NCI-H2107 treated with DMSO at 0.1 percent for 48 hours (cell line): ENCODE measurements around the gene MS4A15.

Experiments used
- DNase-seq: peaks from one replicate; lab custom pipeline; 2025; ENCODE audit not compliant: unreplicated experiment; lab: John Stamatoyannopoulos, UW

The MS4A15 gene

GRCh38 chr11:60776167-60776566 is 19.5 kb downstream of the MS4A15 start:
- no peak for DNase-seq

DNA sequence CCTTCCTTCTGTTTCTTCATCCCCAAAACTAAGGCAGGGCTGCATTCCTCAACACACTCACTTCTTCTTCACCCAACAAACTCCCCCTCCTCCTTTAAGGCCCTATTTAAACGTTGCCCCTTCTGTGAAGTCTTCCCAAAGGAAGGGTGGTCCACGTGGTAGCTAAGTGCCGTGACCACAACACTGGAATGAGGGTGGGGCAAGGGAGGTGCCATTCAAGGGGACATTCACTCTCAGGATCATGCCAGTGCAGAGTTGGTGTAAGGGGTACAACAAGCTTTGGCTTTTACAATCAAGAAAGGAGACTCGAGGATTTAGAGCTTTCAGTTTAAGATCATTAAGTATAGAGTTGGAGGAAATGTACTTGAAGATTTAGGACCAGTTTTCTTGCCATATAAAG is 20.4 kb downstream of the MS4A15 start:
- DNase-seq: no peak

DNA sequence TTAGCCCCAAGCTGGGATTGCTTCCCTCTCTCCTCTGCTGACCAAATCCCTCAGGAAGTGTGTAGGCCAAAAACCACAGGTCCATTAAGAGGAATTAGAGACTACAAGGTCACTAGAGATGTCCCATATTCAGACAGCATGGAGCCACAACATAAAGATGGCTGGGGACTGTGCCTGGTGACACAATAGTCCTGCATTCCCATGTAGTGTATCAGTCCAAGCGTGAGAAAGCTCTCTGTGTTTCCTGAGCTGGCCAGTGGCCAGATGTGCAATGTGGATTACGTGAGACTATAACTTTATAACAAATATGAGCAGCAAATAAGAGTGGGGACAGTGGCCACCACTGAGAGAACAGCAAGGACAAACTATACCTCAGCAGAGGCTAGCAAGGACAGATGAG is 20.9 kb downstream of the MS4A15 start:
- no peak for DNase-seq

DNA sequence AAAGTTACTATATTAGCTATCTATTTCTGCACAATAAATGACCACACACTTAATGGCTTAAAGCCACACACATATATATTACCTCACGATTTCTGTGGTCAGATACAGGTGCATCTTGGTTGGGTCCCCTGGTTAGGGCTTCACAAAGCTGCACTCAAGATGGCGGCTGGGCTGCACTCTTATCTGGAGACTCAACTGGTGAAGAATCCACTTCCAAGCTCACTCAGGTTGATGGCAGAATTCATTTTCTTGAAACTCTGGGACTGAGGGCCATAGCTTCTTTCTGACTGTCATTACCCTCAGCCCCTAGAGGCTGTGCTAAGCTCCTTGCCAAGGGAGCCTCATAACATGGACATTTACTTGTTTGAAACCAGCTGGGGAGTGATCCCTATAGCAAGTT is 23.4 kb downstream of the MS4A15 start:
- DNase-seq: no peak

DNA sequence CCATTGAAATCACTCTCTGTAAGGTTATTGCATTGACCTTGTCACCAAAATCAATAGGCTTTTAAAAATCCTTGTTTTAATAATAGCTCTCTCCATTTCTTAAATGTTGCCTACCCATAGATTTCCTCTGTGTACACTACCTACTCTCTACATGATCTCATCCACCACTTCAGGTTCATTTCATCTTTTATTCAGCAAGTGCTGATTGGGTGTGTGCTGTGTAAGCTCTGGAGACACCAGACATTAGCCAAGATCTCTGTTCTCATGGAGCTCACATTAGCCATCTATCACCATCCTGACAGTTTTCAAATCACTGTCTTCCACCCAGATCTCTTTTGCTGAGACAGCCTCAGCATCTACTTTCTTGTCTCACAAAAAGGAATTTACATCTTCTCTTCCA is 24.1 kb downstream of the MS4A15 start:
- no peak for DNase-seq

DNA sequence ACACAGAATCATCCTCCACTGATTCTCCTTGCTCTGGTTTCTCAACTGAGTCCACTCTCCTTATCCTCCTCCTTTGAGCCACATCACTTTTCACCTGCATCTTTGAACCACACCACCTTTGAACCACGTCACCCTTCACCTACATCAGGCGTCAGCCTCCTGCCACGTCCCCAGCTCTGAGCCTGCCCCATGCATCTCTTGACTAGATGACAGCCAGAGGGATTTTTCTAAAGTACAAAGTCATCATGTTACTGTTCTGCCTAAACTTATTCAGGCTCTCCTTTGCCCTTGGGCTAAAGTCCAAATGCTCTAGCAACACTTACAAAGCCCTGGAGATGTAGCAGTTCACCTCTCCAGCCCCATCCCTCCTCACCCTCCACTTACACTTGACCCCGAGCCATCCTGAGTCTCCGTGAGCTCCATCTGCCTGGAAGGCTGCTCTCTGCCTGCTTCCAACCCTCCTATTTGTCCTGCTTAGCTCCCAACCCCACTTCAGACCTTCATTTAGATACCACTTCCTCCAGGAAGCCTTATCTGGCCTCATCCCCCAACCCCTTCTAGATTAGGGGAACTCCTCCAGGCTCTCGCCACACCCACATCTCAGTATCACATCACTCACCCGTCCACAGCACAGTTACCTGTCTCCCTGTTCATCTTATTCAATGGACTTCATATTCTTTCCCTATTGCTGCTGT is 24.8 kb downstream of the MS4A15 start:
- no peak for DNase-seq

- no peak for DNase-seq
Measured at GRCh38 chr11:60781981-60782316, 25.3 kb downstream of the MS4A15 start.

DNA sequence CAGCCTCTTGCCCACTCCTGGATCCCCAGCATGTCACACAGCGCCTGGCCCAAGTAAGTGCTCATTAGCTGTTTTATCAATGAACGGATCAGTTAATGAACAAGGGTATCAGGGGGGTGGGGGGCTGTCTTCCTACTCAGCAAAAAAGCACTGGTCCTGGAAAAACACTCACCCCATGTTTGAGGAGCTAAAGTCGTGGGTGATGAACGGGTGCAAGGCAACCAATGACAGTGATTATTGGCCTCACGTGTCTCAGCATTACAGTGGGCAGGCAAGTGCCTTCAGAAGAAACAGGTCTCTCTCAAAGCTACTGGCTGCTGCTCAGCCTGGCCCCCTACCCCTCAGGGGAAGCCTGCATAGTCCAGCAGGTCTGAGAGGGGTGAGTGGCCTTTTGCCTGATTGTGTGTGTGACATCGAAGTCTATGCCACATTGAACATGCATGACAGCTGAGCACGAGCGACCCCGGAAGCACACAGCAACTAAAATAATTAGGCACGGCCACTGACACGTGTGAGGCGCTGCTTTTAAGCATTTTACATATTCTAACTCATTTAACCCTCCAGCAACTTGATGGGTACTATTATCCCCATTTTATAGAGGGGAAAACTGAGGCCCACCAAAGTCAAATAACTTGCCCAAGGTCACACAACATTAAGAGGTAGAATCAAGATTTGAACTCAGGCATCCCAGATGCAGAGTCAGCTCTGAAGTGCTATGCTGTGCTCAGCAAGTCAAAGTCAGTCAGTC is 25.9 kb downstream of the MS4A15 start:
- no peak for DNase-seq

DNA sequence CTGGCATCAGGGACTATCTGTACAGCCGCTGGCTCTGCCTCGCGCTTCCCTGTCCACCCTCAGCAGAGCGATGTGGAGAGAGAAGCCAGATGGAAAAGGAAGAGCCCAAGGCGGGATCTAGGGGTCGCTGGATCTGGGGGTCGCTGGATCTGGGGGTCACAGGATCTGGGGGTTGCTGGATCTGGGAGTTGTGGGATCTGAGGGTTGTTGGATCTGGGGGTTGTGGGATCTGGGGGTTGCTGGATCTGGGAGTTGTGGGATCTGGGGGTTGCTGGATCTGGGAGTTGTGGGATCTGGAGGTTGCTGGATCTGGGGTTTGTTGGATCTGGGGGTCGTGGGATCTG is 26.4 kb downstream of the MS4A15 start:
- no peak for DNase-seq

- DNase-seq: no peak
Measured at GRCh38 chr11:60783911-60784310, 27.2 kb downstream of the MS4A15 start.

DNA sequence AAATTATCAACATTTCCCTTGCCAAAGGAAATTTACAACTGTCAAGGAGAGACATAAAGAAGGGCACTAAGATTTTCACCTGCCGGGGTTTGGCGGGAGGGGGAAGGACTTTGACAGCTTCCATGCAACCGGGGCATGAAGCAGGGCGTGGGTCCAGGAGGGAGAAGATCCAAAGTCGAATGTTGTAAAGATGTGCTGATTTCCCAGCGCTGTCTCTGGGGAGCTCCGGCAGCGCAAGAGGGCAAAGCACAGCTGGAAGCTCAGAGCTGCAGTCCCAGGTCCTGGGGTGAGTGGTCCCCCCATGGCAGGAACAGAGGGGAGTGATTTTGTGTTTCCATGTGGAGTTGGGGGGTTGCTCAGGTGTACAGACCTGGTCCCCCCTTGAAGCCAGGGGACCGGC is 28.5 kb downstream of the MS4A15 start, which contains the start of gene MS4A10:
Gene MS4A10 (plus strand): TSS at position 198 of the 400 bp plus-strand sequence. CDS start 5,003 bp downstream, outside the sequence.
- no peak for DNase-seq

- DNase-seq: no peak
Measured at GRCh38 chr11:60785806-60786361, 29.2 kb downstream of the MS4A15 start.

GRCh38 chr11:60786811-60787567 is 30.3 kb downstream of the MS4A15 start:
- no peak for DNase-seq

DNA sequence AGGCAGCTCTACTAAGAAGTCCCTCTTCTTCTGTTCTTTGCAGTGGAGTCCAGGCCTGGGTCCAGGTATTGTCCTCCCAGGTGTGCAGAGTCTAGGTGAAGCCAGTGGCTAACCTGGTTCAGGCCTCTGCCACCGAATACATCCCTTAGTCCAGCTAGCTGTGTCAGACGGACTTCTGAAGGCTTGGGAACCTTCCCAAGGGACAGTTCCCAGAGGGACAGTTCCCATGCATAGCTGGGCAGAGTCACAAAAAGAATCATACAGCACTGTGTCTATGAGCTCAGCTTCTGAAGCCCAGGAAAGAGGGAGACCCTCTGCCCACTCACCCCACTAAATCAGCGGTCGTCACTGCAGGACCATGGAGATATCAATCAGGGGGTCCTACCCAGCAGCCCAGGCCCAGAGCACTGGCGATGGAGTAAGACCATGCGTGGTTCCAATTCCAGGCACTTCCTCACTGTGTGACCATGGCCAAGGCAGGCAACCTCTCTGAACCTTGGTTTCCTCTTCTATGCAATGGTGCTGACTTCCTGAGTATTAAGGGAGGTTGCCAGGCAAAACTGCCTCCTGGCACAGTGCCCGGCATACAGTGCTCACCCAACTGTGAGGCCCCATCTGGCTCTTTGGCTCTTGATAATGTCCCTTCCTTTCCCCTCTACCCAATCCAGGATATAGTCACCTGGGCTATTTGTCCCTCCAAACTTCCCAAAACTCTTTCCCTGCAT is 31.9 kb downstream of the MS4A15 start:
- DNase-seq: no peak

DNA sequence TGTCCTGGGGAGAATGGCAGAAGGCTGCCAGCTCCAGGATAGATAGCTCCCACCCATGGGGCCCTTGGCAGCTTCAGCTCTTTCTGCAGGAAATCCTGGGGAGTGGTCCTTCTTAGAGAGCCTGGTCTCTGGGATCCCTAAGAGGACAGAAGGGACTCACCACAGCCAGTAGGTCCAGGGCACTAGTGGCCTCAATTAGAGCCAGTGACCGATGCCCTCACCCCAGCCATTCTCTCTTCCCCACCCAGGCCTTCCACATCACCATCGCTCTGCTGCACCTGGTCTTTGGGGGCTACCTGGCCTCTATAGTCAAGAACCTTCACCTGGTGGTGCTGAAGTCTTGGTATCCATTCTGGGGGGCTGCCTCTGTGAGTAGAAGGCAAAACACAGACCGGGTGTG is 34.1 kb downstream of the MS4A15 start:
- no peak for DNase-seq

- DNase-seq: no peak
Measured at GRCh38 chr11:60791153-60791933, 34.7 kb downstream of the MS4A15 start.

DNA sequence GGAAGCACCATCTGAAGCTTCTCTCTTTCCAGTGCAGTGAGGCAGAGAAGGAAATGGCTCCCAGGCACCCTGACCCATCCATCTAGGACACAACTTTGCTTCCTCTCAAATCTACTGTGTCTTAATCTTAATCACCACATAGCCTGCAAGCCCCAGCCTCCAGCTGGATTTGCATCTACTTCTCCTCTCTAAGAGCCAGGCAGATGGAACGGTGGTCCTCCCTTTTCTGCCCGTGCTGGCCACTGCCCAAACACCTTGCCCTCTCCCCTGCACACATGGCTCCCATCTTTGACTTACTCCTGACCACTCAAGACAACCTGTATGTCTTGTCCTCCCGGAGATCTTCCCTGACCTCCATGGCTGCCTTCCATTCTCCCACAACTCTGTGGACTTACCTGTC is 35.9 kb downstream of the MS4A15 start:
- DNase-seq: no peak

GRCh38 chr11:60795291-60795690 is 38.6 kb downstream of the MS4A15 start:
- no peak for DNase-seq

DNA sequence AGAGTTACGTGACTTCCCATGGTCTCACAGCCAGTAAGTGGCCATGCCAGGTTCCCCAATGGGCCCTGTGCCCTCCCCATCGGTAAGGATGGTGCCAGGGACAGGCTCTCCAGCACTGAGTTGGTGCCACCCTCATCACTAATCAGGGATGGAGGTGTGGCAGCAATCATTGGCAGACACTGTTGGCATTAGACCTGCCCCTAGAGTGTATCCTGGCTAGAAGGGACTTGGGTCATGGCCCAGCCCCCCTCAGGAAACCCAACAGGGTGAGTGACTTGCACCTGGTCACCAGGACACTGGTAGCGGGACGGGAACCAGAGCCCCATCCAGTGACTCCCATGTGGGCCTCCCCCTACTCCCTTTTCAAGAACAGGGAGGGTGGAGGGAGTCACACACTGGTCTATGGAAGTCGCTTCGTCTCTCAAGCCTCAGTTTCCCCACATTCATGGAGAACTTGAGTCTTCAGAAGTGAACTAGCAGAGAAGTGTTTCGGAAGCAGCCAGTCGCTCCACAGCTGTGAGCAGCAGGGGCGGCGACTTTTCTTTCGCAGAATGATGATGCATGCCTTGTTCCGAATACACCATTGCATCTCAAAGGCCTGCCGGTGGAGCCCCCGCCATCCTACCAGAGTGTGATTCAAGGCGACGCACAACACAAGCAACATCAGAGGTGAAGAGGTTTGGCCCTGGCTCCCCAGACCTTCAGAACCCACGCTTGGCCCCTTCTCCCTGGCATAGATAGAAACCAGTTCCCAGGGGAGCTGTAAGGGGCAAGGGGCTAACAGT is 41.4 kb downstream of the MS4A15 start:
- DNase-seq: no peak

- DNase-seq: no peak
Measured at GRCh38 chr11:60798631-60799030, 42.0 kb downstream of the MS4A15 start.
